Endothelial cell of umbilical vein (primary cell): Measurements from ENCODE around the gene TMEM161A. TPM values are rescaled to one million over a fixed set of nuclear protein-coding genes. Genes with fewer than 3 reads are reported as not detected.

Source experiments
- BruUV-seq: library from RNA; stranded (reverse); fragments of 400-500 nt; replicated peaks from 2 replicates; lab custom pipeline; 2021; lab: Mats Ljungman, UMichigan
- CTCF ChIA-PET: fragments of 300-600, 350-600 bp; sonication (Branson Sonifier 250); formaldehyde crosslinking; loops from one replicate; lab custom pipeline; 2021; ENCODE audit warnings: antibody characterized with exemption, inconsistent platforms; lab: Charles Lee
- POLR2A ChIA-PET: fragments of 300-600, 350-600 bp; sonication (Branson Sonifier 250); formaldehyde crosslinking; loops from one replicate; lab custom pipeline; 2021; ENCODE audit warnings: antibody characterized with exemption, inconsistent platforms; lab: Charles Lee
- DNase-seq: peaks from one replicate; pipeline ENCODE4 v3.0.0-alpha.2; 2011; ENCODE audit warnings: low read depth, low spot score
- FAIRE-seq: peaks from 2 replicates; lab custom pipeline; 2011; peaks lifted over from hg19 to GRCh38; lab: Jason Lieb, UNC
- H2AFZ ChIP-seq: 2 replicates; pipeline ENCODE4 v1.6.0; 2012; ENCODE audit warnings: low read depth, low read length, control low read depth, inconsistent platforms
- H3K27ac ChIP-seq: 2 replicates; pipeline ENCODE4 v1.5.1; 2011; ENCODE audit warnings: low read depth, mild to moderate bottlenecking, control low read depth, low read length, moderate library complexity; ENCODE audit not compliant: insufficient read depth
- H3K27me3 ChIP-seq, 2 experiments: 2 replicates each; pipeline versions ENCODE4 v1.6.0 to v1.6.1; 2011; ENCODE audit warnings: low read length in 2 of 2, mixed read lengths in 1 of 2; ENCODE audit not compliant: control insufficient read depth in 2 of 2, insufficient read depth in 2 of 2
- H3K36me3 ChIP-seq, 2 experiments: 2 replicates in 1 of 2; 3 replicates in 1 of 2; pipeline ENCODE4 v1.5.1; 2011; ENCODE audit warnings: low read length in 2 of 2, mild to moderate bottlenecking in 1 of 2, moderate library complexity in 1 of 2; ENCODE audit not compliant: control insufficient read depth in 2 of 2, insufficient read depth in 2 of 2; ENCODE audit errors: extremely low read depth in 1 of 2
- H3K4me1 ChIP-seq: 3 replicates; pipeline ENCODE4 v1.5.1; 2011; ENCODE audit warnings: mild to moderate bottlenecking, low read length; ENCODE audit not compliant: control insufficient read depth, insufficient read depth; ENCODE audit errors: extremely low read depth
- H3K4me2 ChIP-seq: 2 replicates; pipeline ENCODE4 v1.6.1; 2011; ENCODE audit warnings: low read length, control low read depth, mixed read lengths; ENCODE audit not compliant: insufficient read depth
- H3K4me3 ChIP-seq, 3 experiments: fragments of 200-600 bp in 1 of 3; sonication (generic), shearing (Covaris generic) in 1 of 3; replicated peaks in 1 of 3; 2 replicates each; pipeline ENCODE4 v1.5.1; 2011 to 2016; ENCODE audit warnings: control low read depth in 3 of 3, low read length in 3 of 3, mild to moderate bottlenecking in 2 of 3, inconsistent platforms in 1 of 3, low read depth in 1 of 3, moderate library complexity in 1 of 3; ENCODE audit not compliant: insufficient read depth in 1 of 3
- H3K79me2 ChIP-seq: 2 replicates; pipeline ENCODE4 v1.6.0; 2012; ENCODE audit warnings: low read length, inconsistent platforms; ENCODE audit not compliant: control insufficient read depth, insufficient read depth
- H3K9ac ChIP-seq: replicated peaks from 2 replicates; pipeline ENCODE3; 2011; ENCODE audit warnings: low read length, control low read depth; ENCODE audit not compliant: insufficient read depth; ENCODE audit errors: extremely low read depth
- H3K9me1 ChIP-seq: replicated peaks from 3 replicates; pipeline ENCODE4 v1.6.0; 2011; ENCODE audit warnings: mild to moderate bottlenecking, low read length; ENCODE audit not compliant: control insufficient read depth, insufficient read depth; ENCODE audit errors: extremely low read depth
- H3K9me3 ChIP-seq: replicated peaks from 2 replicates; pipeline ENCODE4 v1.5.1; 2012; ENCODE audit warnings: low read length, inconsistent platforms; ENCODE audit not compliant: control insufficient read depth, insufficient read depth
- H4K20me1 ChIP-seq: replicated peaks from 2 replicates; pipeline ENCODE3; 2011; ENCODE audit warnings: mild to moderate bottlenecking, low read length; ENCODE audit not compliant: control insufficient read depth, insufficient read depth; ENCODE audit errors: extremely low read depth
- CTCF ChIP-seq, 2 donors: IDR thresholded peaks; 1 replicate in 1 of 2; 2 replicates in 1 of 2; pipeline ENCODE4 v1.5.1; 2011; ENCODE audit warnings: low read length in 2 of 2, mild to moderate bottlenecking in 2 of 2, moderate library complexity in 2 of 2, control low read depth in 1 of 2, inconsistent platforms in 1 of 2, low read depth in 1 of 2; ENCODE audit not compliant: insufficient read depth in 1 of 2; ENCODE audit errors: extremely low read depth in 1 of 2
- EZH2 ChIP-seq: IDR thresholded peaks from 2 replicates; pipeline ENCODE4 v1.6.1; 2012; ENCODE audit warnings: borderline replicate concordance, low read depth, mild to moderate bottlenecking, moderate library complexity, low read length, inconsistent platforms; ENCODE audit not compliant: severe bottlenecking
- FOS ChIP-seq: IDR thresholded peaks from 2 replicates; pipeline ENCODE4 v1.6.1; 2011; ENCODE audit warnings: mild to moderate bottlenecking, low read length, moderate library complexity, borderline replicate concordance; ENCODE audit not compliant: insufficient read depth
- GATA2 ChIP-seq: IDR thresholded peaks from 2 replicates; pipeline ENCODE4 v1.7.0; 2011; ENCODE audit warnings: low read depth, mild to moderate bottlenecking, moderate library complexity, mixed read lengths, low read length; ENCODE audit not compliant: insufficient read length, insufficient read depth
- JUN ChIP-seq: IDR thresholded peaks from 2 replicates; pipeline ENCODE4 v1.6.1; 2011; ENCODE audit warnings: borderline replicate concordance, low read depth; ENCODE audit not compliant: insufficient read length, insufficient read depth
- MAX ChIP-seq: IDR thresholded peaks from 2 replicates; pipeline ENCODE4 v1.6.1; 2011; ENCODE audit not compliant: insufficient read depth, insufficient read length
- MYC ChIP-seq: IDR thresholded peaks from one replicate; pipeline ENCODE4 v1.6.1; 2011; ENCODE audit warnings: mild to moderate bottlenecking, low read depth, low read length
- POLR2A ChIP-seq: IDR thresholded peaks from 2 replicates; pipeline ENCODE4 v1.6.1; 2012; ENCODE audit warnings: low read depth, mild to moderate bottlenecking, control low read depth, low read length
- POLR2AphosphoS5 ChIP-seq: IDR thresholded peaks from 2 replicates; pipeline ENCODE4 v1.6.1; 2012; ENCODE audit warnings: low read depth, mild to moderate bottlenecking, control low read depth, low read length, moderate library complexity; ENCODE audit not compliant: insufficient read depth
- dilution Hi-C: fragments of 300-500 bp; cut with MboI; formaldehyde crosslinking; loops from one replicate; pipeline ENCODE4 v1.15.0; 2019; ENCODE audit warnings: low sequenced_read_pairs; ENCODE audit not compliant: extremely low pct_ligation_motif_present
- intact Hi-C: fragments of 100-400 bp; cut with micrococcal nuclease; formaldehyde crosslinking; loops from one replicate; pipeline ENCODE4 v1.10.0; 2022
- polyA plus RNA-seq, 4 experiments: library from polyadenylated mRNA; depleted of rRNA in 3 of 4; stranded (reverse) in 3 of 4; unstranded in 1 of 4; fragments of >200 nt; gene quantifications; 2 replicates each; pipeline versions ENCODE4 v1.2.1 to v1.2.3, GENCODE V29; 2011 to 2012; ENCODE audit warnings: missing spikeins in 1 of 4
- total RNA-seq: library from RNA; stranded (reverse); gene quantifications from 2 replicates; pipeline ENCODE4 v1.2.3, GENCODE V29; 2021

Gene TMEM161A
- total and polyA plus RNA-seq, 2 donors (not counting 3 experiments of a cell fraction or from before 2014, with no cell fraction given), result 24.1 to 54.9 TPM

GRCh38 chr19:19139876-19140229, 1.6 kb upstream of the TMEM161A start:
- TF ChIP-seq POLR2A (no peak), EZH2 (no peak), CTCF (IDR thresholded peaks at IDR 0.05; ENCODE audit: extremely low read depth in 1 of 2, insufficient read depth in 1 of 2, low read depth in 1 of 2, low read length in 2 of 2) (no peak), FOS (no peak), GATA2 (no peak), POLR2AphosphoS5 (no peak), MYC (no peak), MAX (no peak), JUN (no peak)
- BruUV-seq, result no TSS peak
- FAIRE-seq, result no peak

More at GRCh38 chr19:19139876-19140229, 1.6 kb upstream of the TMEM161A start:
- POLR2A ChIA-PET, result no interaction called here
- H4K20me1 ChIP-seq, result no peaks in the 10 kb centered on the region
- no peaks in the 10 kb centered on the region for H3K36me3 ChIP-seq
- peaks cover 8% of the 10 kb centered on the region for H3K4me1 ChIP-seq
- no peak overlapping the region for H3K9ac ChIP-seq
- no peaks in the 10 kb centered on the region for H3K9me3 ChIP-seq
- no peak overlapping the region for H3K4me3 ChIP-seq
- CTCF ChIA-PET, result interaction anchor here (1.3 to 3.7 kb wide), 5 partner anchors 24 to 86 kb away, joined by 4 to 12 read pairs (median 9); no protein-coding TSS in a partner anchor
- intact Hi-C loops, result loop anchor here (1.0 to 2.0 kb wide), 3 partner anchors 24 to 86 kb away; partner anchors contain the start of gene SLC25A42
- dilution Hi-C loops, result no loop called here
- no peaks in the 10 kb centered on the region for H3K79me2 ChIP-seq
- no peaks in the 10 kb centered on the region for H3K27me3 ChIP-seq
- H3K27ac ChIP-seq, result no peak overlapping the region
- H3K9me1 ChIP-seq, result no peaks in the 10 kb centered on the region
- no peak overlapping the region for H2AFZ ChIP-seq
- H3K4me2 ChIP-seq, result no peak overlapping the region
- DNase-seq, result no peak
